Loucy (cell line): ENCODE data around the gene BCL7B.

Experiments used
- H2AFZ ChIP-seq: fragments of 200-600 bp; sonication (generic); 2 replicates; pipeline ENCODE4 v1.6.0; 2016; ENCODE audit warnings: antibody characterized with exemption, mild to moderate bottlenecking, low read length, moderate library complexity
- H3F3A ChIP-seq: fragments of 200-600 bp; 2 replicates; pipeline ENCODE4 v1.6.0; 2016; ENCODE audit warnings: antibody characterized with exemption, low read depth, mild to moderate bottlenecking
- H3K27me3 ChIP-seq: fragments of 200-600 bp; sonication (generic); 2 replicates; pipeline ENCODE4 v1.6.1; 2014; ENCODE audit warnings: low read length, mild to moderate bottlenecking; ENCODE audit not compliant: insufficient read depth, poor library complexity, severe bottlenecking
- H3K36me3 ChIP-seq: fragments of 200-600 bp; sonication (generic); 2 replicates; pipeline ENCODE4 v1.6.1; 2016; ENCODE audit warnings: low read length; ENCODE audit not compliant: insufficient read depth
- H3K4me1 ChIP-seq: fragments of 200-600 bp; sonication (generic); 2 replicates; pipeline ENCODE4 v1.5.1; 2014; ENCODE audit warnings: low read length, mild to moderate bottlenecking; ENCODE audit not compliant: insufficient read depth, poor library complexity, severe bottlenecking
- H3K4me2 ChIP-seq: fragments of 200-600 bp; sonication (generic); 2 replicates; pipeline ENCODE4 v1.6.0; 2014; ENCODE audit warnings: antibody characterized with exemption, low read length, low read depth, mild to moderate bottlenecking; ENCODE audit not compliant: poor library complexity, severe bottlenecking
- H3K4me3 ChIP-seq: fragments of 200-600 bp; sonication (generic); 2 replicates; pipeline ENCODE4 v1.5.1; 2014; ENCODE audit warnings: low read length, mild to moderate bottlenecking, mixed read lengths; ENCODE audit not compliant: poor library complexity, severe bottlenecking
- H3K79me2 ChIP-seq: fragments of 200-600 bp; sonication (generic); 2 replicates; pipeline ENCODE4 v1.6.1; 2014; ENCODE audit warnings: low read length; ENCODE audit not compliant: insufficient read depth
- H3K9ac ChIP-seq: fragments of 200-600 bp; sonication (generic); 2 replicates; pipeline ENCODE4 v1.6.0; 2014; ENCODE audit warnings: mild to moderate bottlenecking, low read depth, low read length, moderate library complexity; ENCODE audit not compliant: poor library complexity, severe bottlenecking
- H3K9me2 ChIP-seq: fragments of 200-600 bp; sonication (generic); replicated peaks from 2 replicates; pipeline ENCODE4 v1.6.1; 2016; ENCODE audit warnings: low read depth, low read length, mixed read lengths
- H3K9me3 ChIP-seq: fragments of 200-600 bp; sonication (generic); 2 replicates; pipeline ENCODE4 v1.6.1; 2014; ENCODE audit warnings: mild to moderate bottlenecking, antibody characterized with exemption, low read length, low read depth; ENCODE audit not compliant: insufficient read depth
- H4K20me1 ChIP-seq: fragments of 200-600 bp; sonication (generic); 2 replicates; pipeline ENCODE4 v1.6.0; 2014; ENCODE audit warnings: antibody characterized with exemption, low read length, mild to moderate bottlenecking; ENCODE audit not compliant: insufficient read depth, poor library complexity, severe bottlenecking
- CTCF ChIP-seq: fragments of 200-600 bp; sonication (generic); conservative IDR thresholded peaks from 2 replicates; pipeline ENCODE4 v1.5.1; 2014; ENCODE audit warnings: mild to moderate bottlenecking, antibody characterized with exemption, low read length
- EZH2phosphoT487 ChIP-seq: fragments of 200-600 bp; IDR thresholded peaks from 2 replicates; pipeline ENCODE4 v1.6.1; 2018; ENCODE audit warnings: antibody characterized with exemption, mild to moderate bottlenecking, moderate library complexity, borderline replicate concordance

BCL7B gene

DNA sequence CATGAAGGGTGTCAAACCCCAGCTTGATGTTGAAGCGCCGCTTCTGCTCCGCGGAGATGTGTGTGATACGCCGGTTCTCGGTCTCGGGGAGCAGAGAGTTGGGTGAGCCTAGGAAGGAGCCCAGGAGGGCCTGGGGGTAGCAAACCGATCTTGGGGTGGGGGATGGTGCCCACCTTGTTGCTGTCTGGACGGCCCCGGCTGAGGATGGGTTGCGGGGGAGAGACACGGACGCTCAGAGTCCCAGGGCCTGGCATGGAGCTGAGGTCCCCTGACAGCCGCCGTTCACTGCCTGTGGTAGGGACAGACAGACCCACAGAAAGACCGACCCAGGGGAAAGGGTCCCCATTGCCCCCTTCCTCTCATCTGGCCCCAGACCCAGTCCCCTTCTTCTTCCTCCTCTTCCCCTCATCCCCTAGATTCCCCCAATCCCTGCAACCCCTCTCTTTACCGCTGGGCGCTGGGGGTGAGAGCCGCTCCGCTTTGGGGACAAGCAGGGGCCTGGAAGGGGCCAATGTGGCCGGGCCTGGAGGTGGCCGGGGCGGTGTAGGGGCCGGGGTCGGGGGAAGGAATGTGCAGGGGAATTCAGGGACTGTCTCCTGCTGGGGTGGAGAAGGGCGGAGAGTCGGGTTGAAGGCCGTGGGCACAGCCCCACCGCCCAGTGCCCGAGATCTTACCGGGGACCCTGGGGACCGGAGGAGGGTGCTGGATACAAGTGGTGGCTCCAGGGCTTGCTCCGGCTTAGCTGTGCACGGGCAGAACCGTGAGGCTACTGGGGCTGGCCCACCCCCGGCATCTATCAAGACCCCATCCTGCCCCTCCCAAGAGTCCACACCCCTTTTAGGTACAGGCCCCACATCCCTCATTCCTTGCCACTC is 38.9 kb upstream of the BCL7B start:
- no peaks in the 10 kb centered on the region for H4K20me1 ChIP-seq
- H3K36me3 ChIP-seq: no peaks in the 10 kb centered on the region
- no peak overlapping the region for H3K4me3 ChIP-seq
- H3K9me3 ChIP-seq: no peaks in the 10 kb centered on the region
- no peaks in the 10 kb centered on the region for H3F3A ChIP-seq
- no peaks in the 10 kb centered on the region for H3K27me3 ChIP-seq
- no peaks in the 10 kb centered on the region for H3K4me1 ChIP-seq
- no peak overlapping the region for H3K9ac ChIP-seq
- no peak overlapping the region for H3K4me2 ChIP-seq
- no peaks in the 10 kb centered on the region for H3K9me2 ChIP-seq
- H2AFZ ChIP-seq: no peak overlapping the region
- TF ChIP-seq EZH2phosphoT487 (no peak), CTCF (no peak)
- no peaks in the 10 kb centered on the region for H3K79me2 ChIP-seq

DNA sequence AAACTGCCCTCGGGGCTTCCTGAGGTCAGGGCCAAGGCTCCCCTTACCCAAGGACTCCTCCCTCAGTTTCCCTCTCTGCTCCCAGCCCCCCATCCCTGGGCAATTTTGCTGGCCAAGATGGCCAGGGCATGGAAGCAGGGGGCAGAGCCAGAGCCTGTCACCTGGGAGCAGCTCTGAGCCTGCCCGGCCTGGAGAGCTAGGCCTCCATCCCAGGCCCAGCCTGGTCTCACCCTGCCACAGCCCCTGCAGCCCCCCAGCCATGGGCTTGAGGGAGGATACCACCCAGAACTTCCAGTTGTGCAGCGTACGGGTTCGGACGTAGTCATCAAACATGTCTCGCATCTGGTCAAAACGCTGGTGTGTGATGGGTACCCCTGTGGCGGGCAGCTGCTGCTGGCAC is 37.9 kb upstream of the BCL7B start:
- Histone ChIP-seq H3K9me2 (no peaks in the 10 kb centered on the region), H3K79me2 (no peaks in the 10 kb centered on the region), H4K20me1 (no peaks in the 10 kb centered on the region), H3F3A (no peaks in the 10 kb centered on the region), H2AFZ (no peak overlapping the region), H3K9ac (no peak overlapping the region), H3K4me2 (no peak overlapping the region), H3K27me3 (no peaks in the 10 kb centered on the region), H3K9me3 (no peaks in the 10 kb centered on the region), H3K4me3 (no peak overlapping the region), H3K4me1 (no peaks in the 10 kb centered on the region), H3K36me3 (no peaks in the 10 kb centered on the region)
- TF ChIP-seq EZH2phosphoT487 (no peak), CTCF (no peak)

DNA sequence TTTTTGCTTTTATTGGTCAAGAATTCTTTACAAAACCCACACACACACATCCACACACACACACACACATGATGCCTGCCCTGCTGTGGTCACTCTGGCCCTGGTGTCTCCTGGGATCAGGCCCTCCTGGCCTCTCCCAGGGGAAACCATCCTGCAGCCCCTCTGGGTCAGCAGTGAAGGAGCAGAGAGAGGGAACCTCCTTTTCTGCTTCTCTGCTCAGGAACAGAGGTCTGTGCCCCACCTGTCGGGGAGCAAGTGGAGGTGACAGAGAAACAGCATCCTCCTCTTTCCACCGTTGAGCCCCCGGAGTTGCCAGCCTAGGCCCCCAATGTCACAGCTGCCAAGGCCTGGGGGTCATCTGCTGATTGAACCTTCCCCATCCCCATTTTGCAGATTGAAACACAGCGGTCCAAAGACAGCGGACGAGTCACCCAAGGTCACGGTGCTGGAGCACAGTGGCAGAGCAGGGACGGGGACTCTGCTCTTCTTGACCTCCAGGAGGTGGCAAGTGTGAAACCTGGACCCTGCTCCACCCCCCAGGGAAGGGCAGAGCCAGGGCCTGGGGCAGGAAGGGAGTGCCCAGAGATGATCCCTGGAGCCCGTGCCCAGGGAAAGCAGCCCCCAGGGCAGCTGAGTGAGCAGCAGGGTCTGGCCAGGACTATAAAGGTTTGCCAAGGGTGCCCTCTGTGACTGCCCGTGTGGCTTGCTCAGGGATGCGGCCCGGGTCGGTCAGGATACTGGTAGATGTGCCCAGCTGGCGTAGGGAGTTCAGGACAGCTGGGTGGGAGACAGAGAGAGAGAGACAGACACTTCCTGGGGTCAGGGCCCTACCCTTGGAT is 35.9 kb upstream of the BCL7B start:
- Histone ChIP-seq H2AFZ (no peak overlapping the region), H3K4me1 (no peaks in the 10 kb centered on the region), H3K79me2 (no peaks in the 10 kb centered on the region), H3K36me3 (no peaks in the 10 kb centered on the region), H3K9ac (no peak overlapping the region), H3K4me3 (no peak overlapping the region), H3K4me2 (no peak overlapping the region), H3F3A (no peaks in the 10 kb centered on the region), H3K9me3 (no peaks in the 10 kb centered on the region), H3K9me2 (no peaks in the 10 kb centered on the region), H3K27me3 (no peaks in the 10 kb centered on the region), H4K20me1 (no peaks in the 10 kb centered on the region)
- no peak for TF ChIP-seq EZH2phosphoT487
- TF ChIP-seq CTCF: no peak; the same call in 1 of the 2 replicates
